ENCODE measurements around the gene PXDN. TPM values are rescaled to one million over a fixed set of nuclear protein-coding genes. Genes with fewer than 3 reads are reported as not detected.
"Not testable (repeated sequence)": the region's sequence is repeated elsewhere in the genome, so short reads cannot be mapped to it uniquely, and the experiment has no call there.

Gene PXDN
- total RNA-seq, 2 experiments from 2014 or later = 0.86 to 1.8 TPM

GRCh38 chr2:1622521-1623200 lies 121.7 kb downstream of the PXDN start:
- Mint-ChIP-seq H3K4me3 (no peak overlapping the region), H3K27me3 (peaks cover 2% of the 10 kb centered on the region), H3K4me1 (no peaks in the 10 kb centered on the region), H3K9me3 (no peaks in the 10 kb centered on the region), H3K36me3 (no peaks in the 10 kb centered on the region), H3K27ac (no peak overlapping the region)
- POLR2A ChIA-PET = no interaction called here
- no peak for ATAC-seq (ENCODE audit: low read depth)
- no peak for DNase-seq

GRCh38 chr2:1621976-1622375 lies 122.3 kb downstream of the PXDN start:
- H3K4me1 Mint-ChIP-seq; H3K36me3 Mint-ChIP-seq; ATAC-seq (ENCODE audit: low read depth); H3K27me3 Mint-ChIP-seq; H3K9me3 Mint-ChIP-seq; DNase-seq; POLR2A ChIA-PET; H3K4me3 Mint-ChIP-seq; H3K27ac Mint-ChIP-seq: not testable (repeated sequence)

- H3K9me3 Mint-ChIP-seq = no peaks in the 10 kb centered on the region
- no peak for DNase-seq
- no peak overlapping the region for H3K27ac Mint-ChIP-seq
- no peaks in the 10 kb centered on the region for H3K4me1 Mint-ChIP-seq
- no peaks in the 10 kb centered on the region for H3K36me3 Mint-ChIP-seq
- H3K27me3 Mint-ChIP-seq = peaks cover 2% of the 10 kb centered on the region
- no peak for ATAC-seq (ENCODE audit: low read depth)
- no peak overlapping the region for H3K4me3 Mint-ChIP-seq
- POLR2A ChIA-PET = no interaction called here
Measured at GRCh38 chr2:1621501-1621900, 122.8 kb downstream of the PXDN start.

- DNase-seq = no peak
- no peak overlapping the region for H3K27ac Mint-ChIP-seq
Measured at GRCh38 chr2:1621041-1621440, 123.3 kb downstream of the PXDN start.

GRCh38 chr2:1620081-1620480 lies 124.2 kb downstream of the PXDN start:
- no peaks in the 10 kb centered on the region for H3K9me3 Mint-ChIP-seq
- no peak overlapping the region for H3K4me3 Mint-ChIP-seq
- POLR2A ChIA-PET = no interaction called here
- no peak for DNase-seq
- ATAC-seq (ENCODE audit: low read depth) = no peak
- H3K27me3 Mint-ChIP-seq = peaks cover 2% of the 10 kb centered on the region
- H3K4me1 Mint-ChIP-seq = no peaks in the 10 kb centered on the region
- H3K36me3 Mint-ChIP-seq = no peaks in the 10 kb centered on the region
- no peak overlapping the region for H3K27ac Mint-ChIP-seq

More at GRCh38 chr2:1621041-1621440, 123.3 kb downstream of the PXDN start:
- Mint-ChIP-seq H3K36me3 (no peaks in the 10 kb centered on the region), H3K27me3 (peaks cover 2% of the 10 kb centered on the region), H3K4me1 (no peaks in the 10 kb centered on the region), H3K9me3 (no peaks in the 10 kb centered on the region), H3K4me3 (no peak overlapping the region)
- no peak for ATAC-seq (ENCODE audit: low read depth)
- POLR2A ChIA-PET = no interaction called here

GRCh38 chr2:1619556-1619955 lies 124.8 kb downstream of the PXDN start:
- no peaks in the 10 kb centered on the region for H3K4me1 Mint-ChIP-seq
- no peak overlapping the region for H3K27ac Mint-ChIP-seq
- H3K36me3 Mint-ChIP-seq = no peaks in the 10 kb centered on the region
- H3K9me3 Mint-ChIP-seq = no peaks in the 10 kb centered on the region
- POLR2A ChIA-PET = no interaction called here
- no peak overlapping the region for H3K4me3 Mint-ChIP-seq
- H3K27me3 Mint-ChIP-seq = peaks cover 2% of the 10 kb centered on the region
- ATAC-seq (ENCODE audit: low read depth) (no peak), DNase-seq (no peak)

GRCh38 chr2:1618974-1619373 lies 125.3 kb downstream of the PXDN start:
- DNase-seq = no peak
- H3K9me3 Mint-ChIP-seq = no peaks in the 10 kb centered on the region
- no peaks in the 10 kb centered on the region for H3K36me3 Mint-ChIP-seq
- no peaks in the 10 kb centered on the region for H3K27me3 Mint-ChIP-seq
- POLR2A ChIA-PET = no interaction called here
- ATAC-seq (ENCODE audit: low read depth) = no peak
- H3K27ac Mint-ChIP-seq = no peak overlapping the region
- H3K4me1 Mint-ChIP-seq = no peaks in the 10 kb centered on the region
- no peak overlapping the region for H3K4me3 Mint-ChIP-seq

GRCh38 chr2:1618191-1618961 lies 125.9 kb downstream of the PXDN start:
- DNase-seq = no peak
- no peaks in the 10 kb centered on the region for H3K9me3 Mint-ChIP-seq
- no peak overlapping the region for H3K27ac Mint-ChIP-seq
- POLR2A ChIA-PET = no interaction called here
- ATAC-seq (ENCODE audit: low read depth) = no peak
- no peaks in the 10 kb centered on the region for H3K4me1 Mint-ChIP-seq
- no peaks in the 10 kb centered on the region for H3K27me3 Mint-ChIP-seq
- no peaks in the 10 kb centered on the region for H3K36me3 Mint-ChIP-seq
- H3K4me3 Mint-ChIP-seq = no peak overlapping the region

GRCh38 chr2:1617425-1618021 lies 126.8 kb downstream of the PXDN start:
- no peak for DNase-seq
- Mint-ChIP-seq H3K4me1 (no peaks in the 10 kb centered on the region), H3K36me3 (no peaks in the 10 kb centered on the region), H3K27ac (no peak overlapping the region), H3K4me3 (no peak overlapping the region), H3K9me3 (no peaks in the 10 kb centered on the region), H3K27me3 (no peaks in the 10 kb centered on the region)
- ATAC-seq (ENCODE audit: low read depth) = no peak
- POLR2A ChIA-PET = no interaction called here

- H3K27ac Mint-ChIP-seq = no peak overlapping the region
- H3K4me3 Mint-ChIP-seq = no peak overlapping the region
- DNase-seq = no peak
- no peaks in the 10 kb centered on the region for H3K27me3 Mint-ChIP-seq
- peaks cover under 1% of the 10 kb centered on the region for H3K4me1 Mint-ChIP-seq
- no peaks in the 10 kb centered on the region for H3K9me3 Mint-ChIP-seq
- no peak for ATAC-seq (ENCODE audit: low read depth)
- H3K36me3 Mint-ChIP-seq = no peaks in the 10 kb centered on the region
- POLR2A ChIA-PET = no interaction called here
Measured at GRCh38 chr2:1614564-1614963, 129.8 kb downstream of the PXDN start.

- Mint-ChIP-seq H3K9me3 (no peaks in the 10 kb centered on the region), H3K27me3 (no peaks in the 10 kb centered on the region), H3K27ac (no peak overlapping the region), H3K36me3 (no peaks in the 10 kb centered on the region), H3K4me1 (peaks cover 4% of the 10 kb centered on the region), H3K4me3 (no peak overlapping the region)
- POLR2A ChIA-PET = no interaction called here
- DNase-seq = no peak
- ATAC-seq (ENCODE audit: low read depth) = no peak
Measured at GRCh38 chr2:1613731-1614354, 130.5 kb downstream of the PXDN start.

- ATAC-seq (ENCODE audit: low read depth) = no peak
- Mint-ChIP-seq H3K27ac (no peak overlapping the region), H3K4me1 (peaks cover 4% of the 10 kb centered on the region), H3K36me3 (no peaks in the 10 kb centered on the region), H3K4me3 (no peak overlapping the region), H3K27me3 (peaks cover 2% of the 10 kb centered on the region), H3K9me3 (no peaks in the 10 kb centered on the region)
- POLR2A ChIA-PET = no interaction called here
- DNase-seq = no peak
Measured at GRCh38 chr2:1613078-1613445, 131.3 kb downstream of the PXDN start.

GRCh38 chr2:1612391-1613077 lies 131.8 kb downstream of the PXDN start:
- ATAC-seq (ENCODE audit: low read depth) = no peak
- DNase-seq = no peak
- Mint-ChIP-seq H3K9me3 (no peaks in the 10 kb centered on the region), H3K27ac (no peak overlapping the region), H3K4me1 (peaks cover 4% of the 10 kb centered on the region), H3K4me3 (no peak overlapping the region), H3K36me3 (no peaks in the 10 kb centered on the region), H3K27me3 (peaks cover 2% of the 10 kb centered on the region)
- POLR2A ChIA-PET = no interaction called here

All from activated naive CD8-positive, alpha-beta T cell treated with anti-CD3 and anti-CD28 coated beads, Interleukin-2, amount 10 ng/mL, durations not matched to agents 7 days and 5 days (primary cell).